ENCODE data around the gene MAP2. TPM values are rescaled to one million over a fixed set of nuclear protein-coding genes. Genes with fewer than 3 reads are reported as not detected.

The MAP2 gene
- total RNA-seq, 2 experiments from 2014 or later, result 0.10 TPM; not detected in 1

- H2AFZ ChIP-seq (ENCODE audit: low read length), result no peak overlapping the region
- H3K4me2 ChIP-seq (ENCODE audit: low read length), result no peak overlapping the region
- no peak overlapping the region for H3K27ac ChIP-seq (ENCODE audit: low read depth, low read length, poor library complexity, severe bottlenecking)
- H3K9me3 ChIP-seq (ENCODE audit: low read length), result no peaks in the 10 kb centered on the region
- CTCF ChIA-PET (ENCODE audit: unreplicated experiment), result no interaction called here
- no peak for DNase-seq (ENCODE audit: low spot score)
- no TSS peak for BruUV-seq (replicated peaks)
- TF ChIP-seq EZH2phosphoT487 (IDR thresholded peaks at IDR 0.05; ENCODE audit: borderline replicate concordance, low read depth, low read length), result no peak
- no peak for TF ChIP-seq CTCF (conservative IDR thresholded peaks at IDR 0.05; ENCODE audit: low read length)
- no peaks in the 10 kb centered on the region for H3K36me3 ChIP-seq (ENCODE audit: insufficient read depth, low read length)
- intact Hi-C loops (cut with micrococcal nuclease; ENCODE audit: unreplicated experiment), result no loop called here
- no peaks in the 10 kb centered on the region for H4K20me1 ChIP-seq (ENCODE audit: insufficient read depth, low read length)
- H3K4me3 ChIP-seq (ENCODE audit: low read depth, low read length, poor library complexity, severe bottlenecking), result no peak overlapping the region
- POLR2A ChIA-PET, result interaction anchor here (1.0 kb wide), 1 partner anchor 70 kb away, joined by 3 read pairs; no protein-coding TSS in a partner anchor
- no peaks in the 10 kb centered on the region for H3K79me2 ChIP-seq (ENCODE audit: insufficient read depth, low read depth, low read length)
- no peaks in the 10 kb centered on the region for H3K9me2 ChIP-seq (ENCODE audit: insufficient read depth, low read length)
- no peaks in the 10 kb centered on the region for H3K4me1 ChIP-seq (ENCODE audit: insufficient read depth, low read length, poor library complexity, severe bottlenecking)
Observed at GRCh38 chr2:209383212-209383611, 40.6 kb upstream of the MAP2 start.

- Histone ChIP-seq H3K9me2 (ENCODE audit: insufficient read depth, low read length) (no peaks in the 10 kb centered on the region), H3K27ac (ENCODE audit: low read depth, low read length, poor library complexity, severe bottlenecking) (no peak overlapping the region), H3K9me3 (ENCODE audit: low read length) (no peaks in the 10 kb centered on the region), H3K79me2 (ENCODE audit: insufficient read depth, low read depth, low read length) (no peaks in the 10 kb centered on the region), H3K4me3 (ENCODE audit: low read depth, low read length, poor library complexity, severe bottlenecking) (no peak overlapping the region), H3K4me2 (ENCODE audit: low read length) (no peak overlapping the region), H3K36me3 (ENCODE audit: insufficient read depth, low read length) (no peaks in the 10 kb centered on the region), H4K20me1 (ENCODE audit: insufficient read depth, low read length) (no peaks in the 10 kb centered on the region), H2AFZ (ENCODE audit: low read length) (no peak overlapping the region), H3K4me1 (ENCODE audit: insufficient read depth, low read length, poor library complexity, severe bottlenecking) (no peaks in the 10 kb centered on the region)
- DNase-seq (ENCODE audit: low spot score), result no peak
- ChIA-PET CTCF (ENCODE audit: unreplicated experiment) (no interaction called here), POLR2A (no interaction called here)
- BruUV-seq (replicated peaks), result no TSS peak
- intact Hi-C loops (cut with micrococcal nuclease; ENCODE audit: unreplicated experiment), result no loop called here
- TF ChIP-seq EZH2phosphoT487 (IDR thresholded peaks at IDR 0.05; ENCODE audit: borderline replicate concordance, low read depth, low read length) (no peak), CTCF (conservative IDR thresholded peaks at IDR 0.05; ENCODE audit: low read length) (no peak)
Observed at GRCh38 chr2:209387389-209387788, 36.5 kb upstream of the MAP2 start.

GRCh38 chr2:209388446-209389037 lies 35.3 kb upstream of the MAP2 start:
- BruUV-seq (replicated peaks), result no TSS peak
- CTCF ChIA-PET (ENCODE audit: unreplicated experiment), result no interaction called here
- no peak overlapping the region for H3K4me3 ChIP-seq (ENCODE audit: low read depth, low read length, poor library complexity, severe bottlenecking)

More at GRCh38 chr2:209388446-209389037, 35.3 kb upstream of the MAP2 start:
- H3K4me1 ChIP-seq (ENCODE audit: insufficient read depth, low read length, poor library complexity, severe bottlenecking), result no peaks in the 10 kb centered on the region
- POLR2A ChIA-PET, result no interaction called here
- DNase-seq (ENCODE audit: low spot score), result no peak
- H3K9me2 ChIP-seq (ENCODE audit: insufficient read depth, low read length), result no peaks in the 10 kb centered on the region
- H3K9me3 ChIP-seq (ENCODE audit: low read length), result no peaks in the 10 kb centered on the region
- H3K79me2 ChIP-seq (ENCODE audit: insufficient read depth, low read depth, low read length), result no peaks in the 10 kb centered on the region
- H3K27ac ChIP-seq (ENCODE audit: low read depth, low read length, poor library complexity, severe bottlenecking), result no peak overlapping the region
- H4K20me1 ChIP-seq (ENCODE audit: insufficient read depth, low read length), result no peaks in the 10 kb centered on the region
- TF ChIP-seq EZH2phosphoT487 (IDR thresholded peaks at IDR 0.05; ENCODE audit: borderline replicate concordance, low read depth, low read length) (no peak), CTCF (conservative IDR thresholded peaks at IDR 0.05; ENCODE audit: low read length) (no peak)
- no peaks in the 10 kb centered on the region for H3K36me3 ChIP-seq (ENCODE audit: insufficient read depth, low read length)
- H2AFZ ChIP-seq (ENCODE audit: low read length), result no peak overlapping the region
- intact Hi-C loops (cut with micrococcal nuclease; ENCODE audit: unreplicated experiment), result no loop called here
- H3K4me2 ChIP-seq (ENCODE audit: low read length), result no peak overlapping the region

Data from OCI-LY7 (cell line).